Measurements from ENCODE around the gene MAGI3.

The MAGI3 gene

GRCh38 chr1:113396585-113396984 lies 6.3 kb downstream of the MAGI3 start (continued):
- TF ChIP-seq ZNF692 (tag by site-specific recombination; IDR thresholded peaks at IDR 0.05) (no peak), BCL6B (tag by site-specific recombination; IDR thresholded peaks at IDR 0.05) (no peak), ZNF580 (tag by site-specific recombination; IDR thresholded peaks at IDR 0.05) (no peak), ZNF416 (tag by site-specific recombination; IDR thresholded peaks at IDR 0.05) (no peak), ZNF585B (tag by site-specific recombination; IDR thresholded peaks at IDR 0.05) (no peak), BCL11B (tag by site-specific recombination; IDR thresholded peaks at IDR 0.05; ENCODE audit: low read depth) (no peak), TSHZ1 (tag by site-specific recombination; IDR thresholded peaks at IDR 0.05; ENCODE audit: borderline replicate concordance) (no peak), ZNF837 (tag by site-specific recombination; IDR thresholded peaks at IDR 0.05) (no peak), GFI1B (tag by site-specific recombination; IDR thresholded peaks at IDR 0.05) (no peak), ZNF311 (tag by site-specific recombination; IDR thresholded peaks at IDR 0.05; ENCODE audit: borderline replicate concordance) (no peak), ZNF202 (tag by site-specific recombination; IDR thresholded peaks at IDR 0.05; ENCODE audit: borderline replicate concordance) (no peak), ZNF138 (tag by site-specific recombination; IDR thresholded peaks at IDR 0.05; ENCODE audit: borderline replicate concordance) (no peak), KLF7 (tag by site-specific recombination; IDR thresholded peaks at IDR 0.05; ENCODE audit: borderline replicate concordance) (no peak), ZNF600 (tag by site-specific recombination; IDR thresholded peaks at IDR 0.05) (peak; percentile 57; the same call in 1 of the 2 replicates), ZNF514 (tag by site-specific recombination; IDR thresholded peaks at IDR 0.05) (no peak), ZNF292 (tag by site-specific recombination; IDR thresholded peaks at IDR 0.05; ENCODE audit: borderline replicate concordance, low read depth) (no peak), ZNF776 (tag by site-specific recombination; IDR thresholded peaks at IDR 0.05; ENCODE audit: borderline replicate concordance) (no peak), ZNF114 (tag by site-specific recombination; IDR thresholded peaks at IDR 0.05) (no peak), ZNF624 (tag by site-specific recombination; IDR thresholded peaks at IDR 0.05) (no peak), ZFP37 (tag by site-specific recombination; IDR thresholded peaks at IDR 0.05) (no peak), PRDM6 (tag by site-specific recombination; IDR thresholded peaks at IDR 0.05) (peak; percentile 71), HIC1 (tag by site-specific recombination; IDR thresholded peaks at IDR 0.05) (peak; percentile 49), PRDM1 (tag by site-specific recombination; IDR thresholded peaks at IDR 0.05) (no peak), SCRT2 (tag by site-specific recombination; IDR thresholded peaks at IDR 0.05) (0 out of 2 replicates have a peak, but pooled peaks have one; percentile 11), MZF1 (tag by site-specific recombination; IDR thresholded peaks at IDR 0.05; ENCODE audit: borderline replicate concordance) (no peak), ZBTB26 (tag by site-specific recombination; optimal IDR thresholded peaks at IDR 0.05) (no peak), WT1 (tag by site-specific recombination; IDR thresholded peaks at IDR 0.05) (no peak), ZNF157 (tag by site-specific recombination; IDR thresholded peaks at IDR 0.05) (no peak), ZNF239 (tag by site-specific recombination; IDR thresholded peaks at IDR 0.05) (no peak), ZNF146 (tag by site-specific recombination; IDR thresholded peaks at IDR 0.05) (no peak)
